Measurements from ENCODE around the gene OOSP2. TPM values are rescaled to one million over a fixed set of nuclear protein-coding genes. Genes with fewer than 3 reads are reported as not detected.
"Not testable (repeated sequence)": the region's sequence is repeated elsewhere in the genome, so short reads cannot be mapped to it uniquely, and the experiment has no call there.

OOSP2 gene
- total and polyA plus RNA-seq, 7 donors: not detected

DNA sequence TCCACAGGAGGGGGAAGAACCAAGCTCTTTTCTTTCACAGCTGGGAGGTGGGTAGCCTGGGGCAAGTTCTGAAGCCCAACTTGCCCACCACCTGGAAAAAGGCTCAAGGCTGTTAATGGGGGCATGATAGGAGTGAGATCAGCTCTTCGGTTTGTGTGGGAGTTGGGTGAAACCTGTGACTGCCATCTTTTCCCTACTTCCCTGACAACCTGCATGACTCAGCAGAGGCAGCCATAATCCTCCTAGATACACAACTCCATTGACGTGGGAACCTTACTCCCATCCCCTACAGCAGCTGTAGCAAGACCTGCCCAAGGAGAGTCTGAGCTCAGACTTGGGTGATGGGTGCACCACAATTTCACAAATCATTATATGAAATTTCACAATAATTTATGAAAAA, 36.5 kb upstream of the OOSP2 start:
- 88 to 90% methylated on average over 2 of the region's 2 CpGs for WGBS, 2 donors
- Histone ChIP-seq H3K27me3 (no peaks in the 10 kb centered on the region), H3K4me3 (no peak overlapping the region)

DNA sequence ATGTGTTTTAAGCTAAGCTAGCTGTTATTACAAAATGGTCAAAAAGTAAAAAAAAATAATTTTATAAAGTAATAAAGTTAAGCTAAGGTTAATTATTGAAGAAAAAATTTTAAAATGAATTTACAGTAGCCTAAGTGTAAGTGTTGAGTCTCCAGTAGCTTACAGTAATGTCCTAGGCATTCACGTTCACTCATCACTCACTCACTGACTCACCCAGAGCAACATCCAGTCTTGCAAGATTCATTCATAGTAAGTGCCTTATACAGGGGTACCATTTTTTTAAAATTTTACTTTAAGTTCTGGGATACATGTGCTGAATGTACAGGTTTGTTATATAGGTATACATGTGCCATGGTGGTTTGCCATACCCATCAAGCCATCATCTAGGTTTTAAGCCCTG, 34.8 kb upstream of the OOSP2 start:
- no peak for DNase-seq
- Histone ChIP-seq H3K27ac (no peak overlapping the region), H3K27me3 (no peaks in the 10 kb centered on the region), H3K4me1 (no peaks in the 10 kb centered on the region), H3K36me3 (no peaks in the 10 kb centered on the region), H3K9me3 (no peaks in the 10 kb centered on the region), H3K4me3 (no peak overlapping the region)
- intact Hi-C loops (cut with DNase I): no loop called here
- no peak for TF ChIP-seq EP300 (IDR thresholded peaks at IDR 0.05)
- TF ChIP-seq POLR2A (IDR thresholded peaks at IDR 0.05): no peak
- TF ChIP-seq, protein P1, sequence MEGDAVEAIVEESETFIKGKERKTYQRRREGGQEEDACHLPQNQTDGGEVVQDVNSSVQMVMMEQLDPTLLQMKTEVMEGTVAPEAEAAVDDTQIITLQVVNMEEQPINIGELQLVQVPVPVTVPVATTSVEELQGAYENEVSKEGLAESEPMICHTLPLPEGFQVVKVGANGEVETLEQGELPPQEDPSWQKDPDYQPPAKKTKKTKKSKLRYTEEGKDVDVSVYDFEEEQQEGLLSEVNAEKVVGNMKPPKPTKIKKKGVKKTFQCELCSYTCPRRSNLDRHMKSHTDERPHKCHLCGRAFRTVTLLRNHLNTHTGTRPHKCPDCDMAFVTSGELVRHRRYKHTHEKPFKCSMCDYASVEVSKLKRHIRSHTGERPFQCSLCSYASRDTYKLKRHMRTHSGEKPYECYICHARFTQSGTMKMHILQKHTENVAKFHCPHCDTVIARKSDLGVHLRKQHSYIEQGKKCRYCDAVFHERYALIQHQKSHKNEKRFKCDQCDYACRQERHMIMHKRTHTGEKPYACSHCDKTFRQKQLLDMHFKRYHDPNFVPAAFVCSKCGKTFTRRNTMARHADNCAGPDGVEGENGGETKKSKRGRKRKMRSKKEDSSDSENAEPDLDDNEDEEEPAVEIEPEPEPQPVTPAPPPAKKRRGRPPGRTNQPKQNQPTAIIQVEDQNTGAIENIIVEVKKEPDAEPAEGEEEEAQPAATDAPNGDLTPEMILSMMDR (IDR thresholded peaks at IDR 0.05): no peak
- TF ChIP-seq POLR2AphosphoS5 (IDR thresholded peaks at IDR 0.05): no peak
- 90 to 93% methylated on average over 1 of the region's 1 CpG for WGBS, 2 donors

More for the DNA sequence above, 36.5 kb upstream of the OOSP2 start:
- no peak for DNase-seq
- no peaks in the 10 kb centered on the region for H3K36me3 ChIP-seq
- TF ChIP-seq EP300 (IDR thresholded peaks at IDR 0.05) (no peak), POLR2A (IDR thresholded peaks at IDR 0.05) (no peak), POLR2AphosphoS5 (IDR thresholded peaks at IDR 0.05) (no peak)
- TF ChIP-seq, protein P1 (IDR thresholded peaks at IDR 0.05): no peak
- H3K4me1 ChIP-seq: no peaks in the 10 kb centered on the region
- intact Hi-C loops (cut with DNase I): no loop called here
- no peaks in the 10 kb centered on the region for H3K9me3 ChIP-seq
- H3K27ac ChIP-seq: no peak overlapping the region

DNA sequence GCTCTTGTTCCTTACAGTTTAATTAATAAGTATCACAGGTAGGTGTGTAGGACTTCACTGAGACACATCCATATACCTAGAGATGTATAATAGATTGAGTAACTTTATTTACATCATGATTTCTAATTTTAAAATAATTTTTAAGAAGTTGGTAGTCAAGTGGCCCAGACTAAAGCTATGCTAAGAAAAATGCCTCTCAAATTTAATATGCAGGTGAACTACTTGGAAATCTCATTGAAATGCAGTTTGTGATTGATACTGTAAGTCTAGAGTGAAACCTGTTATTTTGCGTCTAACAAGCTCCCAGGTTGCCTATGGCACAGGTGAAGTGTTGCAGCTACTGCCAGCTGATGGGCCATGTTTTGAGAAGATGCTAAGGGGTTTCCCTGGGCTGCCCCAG, 23.3 kb upstream of the OOSP2 start, which contains the start of gene OOSP4B:
Gene OOSP4B, plus strand, starts transcription at position 301 of the 400 bp plus-strand sequence.
- no peaks in the 10 kb centered on the region for H3K9me3 ChIP-seq
- no peak for TF ChIP-seq POLR2A (IDR thresholded peaks at IDR 0.05)
- TF ChIP-seq, protein P1 (IDR thresholded peaks at IDR 0.05): no peak
- TF ChIP-seq EP300 (IDR thresholded peaks at IDR 0.05): no peak
- TF ChIP-seq POLR2AphosphoS5 (IDR thresholded peaks at IDR 0.05): no peak
- no peak within 1 kb of the TSS for H3K4me3 ChIP-seq
- no peak for DNase-seq
- intact Hi-C loops (cut with DNase I): no loop called here
- H3K36me3 ChIP-seq: no peaks in the 10 kb centered on the region
- no peaks in the 10 kb centered on the region for H3K4me1 ChIP-seq
- no peaks in the 10 kb centered on the region for H3K27me3 ChIP-seq
- WGBS, 2 donors: 93 to 95% methylated on average over 1 of the region's 1 CpG
- no peak within 1 kb of the TSS for H3K27ac ChIP-seq

DNA sequence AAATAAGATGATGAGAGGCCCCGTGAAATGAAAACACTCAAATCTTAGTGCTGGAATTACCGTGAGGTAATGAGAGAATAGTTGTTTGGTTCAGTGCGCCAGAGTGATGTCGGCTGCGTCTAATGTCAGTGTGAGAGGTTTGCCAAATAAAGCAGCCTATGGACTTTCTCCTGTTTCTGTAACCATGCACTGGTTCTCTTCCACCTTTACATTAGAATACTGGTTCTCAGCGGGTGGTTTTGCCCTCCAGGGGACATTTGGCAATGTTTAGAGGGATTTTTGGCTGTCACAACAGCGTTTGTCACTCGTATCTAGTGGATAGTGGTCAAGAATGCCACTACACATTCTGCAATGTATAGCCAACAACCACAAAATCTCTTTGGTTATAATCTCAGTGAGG, 22.2 kb upstream of the OOSP2 start:
- 73 to 78% methylated on average over 8 of the region's 8 CpGs for WGBS, 2 donors
- no peak for DNase-seq
- TF ChIP-seq POLR2A (IDR thresholded peaks at IDR 0.05) (no peak), EP300 (IDR thresholded peaks at IDR 0.05) (no peak), POLR2AphosphoS5 (IDR thresholded peaks at IDR 0.05) (no peak)
- TF ChIP-seq, protein P1 (IDR thresholded peaks at IDR 0.05): no peak
- Histone ChIP-seq H3K27me3 (no peaks in the 10 kb centered on the region), H3K36me3 (no peaks in the 10 kb centered on the region), H3K4me3 (no peak overlapping the region), H3K4me1 (no peaks in the 10 kb centered on the region), H3K9me3 (no peaks in the 10 kb centered on the region), H3K27ac (no peak overlapping the region)
- intact Hi-C loops (cut with DNase I): no loop called here

DNA sequence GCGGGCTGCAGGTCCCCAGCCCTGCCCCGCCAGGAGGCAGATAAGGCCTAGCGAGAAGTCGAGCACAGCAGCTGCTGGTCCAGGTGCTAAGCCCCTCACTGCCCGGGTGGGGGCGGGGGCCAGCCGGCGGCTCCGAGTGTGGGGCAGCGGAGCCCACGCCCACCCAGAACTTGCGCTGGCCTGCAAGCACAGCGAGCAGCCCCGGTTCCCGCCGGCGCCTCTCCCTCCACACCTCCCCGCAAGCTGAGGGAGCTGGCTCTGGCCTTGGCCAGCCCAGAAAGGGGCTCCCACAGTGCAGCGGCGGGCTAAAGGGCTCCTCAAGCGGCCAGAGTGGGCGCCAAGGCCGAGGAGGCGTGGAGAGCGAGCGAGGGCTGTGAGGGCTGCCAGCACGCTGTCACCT, 19.8 kb upstream of the OOSP2 start:
- H3K36me3 ChIP-seq; H3K27me3 ChIP-seq; DNase-seq; H3K27ac ChIP-seq; H3K9me3 ChIP-seq; intact Hi-C loops (cut with DNase I); H3K4me1 ChIP-seq; H3K4me3 ChIP-seq: not testable (repeated sequence)
- WGBS, 2 donors: 95 to 96% methylated on average over 27 of the region's 27 CpGs

All from sigmoid colon (tissue), 7 donors.